ENCODE measurements around the gene SNX30.

DNA sequence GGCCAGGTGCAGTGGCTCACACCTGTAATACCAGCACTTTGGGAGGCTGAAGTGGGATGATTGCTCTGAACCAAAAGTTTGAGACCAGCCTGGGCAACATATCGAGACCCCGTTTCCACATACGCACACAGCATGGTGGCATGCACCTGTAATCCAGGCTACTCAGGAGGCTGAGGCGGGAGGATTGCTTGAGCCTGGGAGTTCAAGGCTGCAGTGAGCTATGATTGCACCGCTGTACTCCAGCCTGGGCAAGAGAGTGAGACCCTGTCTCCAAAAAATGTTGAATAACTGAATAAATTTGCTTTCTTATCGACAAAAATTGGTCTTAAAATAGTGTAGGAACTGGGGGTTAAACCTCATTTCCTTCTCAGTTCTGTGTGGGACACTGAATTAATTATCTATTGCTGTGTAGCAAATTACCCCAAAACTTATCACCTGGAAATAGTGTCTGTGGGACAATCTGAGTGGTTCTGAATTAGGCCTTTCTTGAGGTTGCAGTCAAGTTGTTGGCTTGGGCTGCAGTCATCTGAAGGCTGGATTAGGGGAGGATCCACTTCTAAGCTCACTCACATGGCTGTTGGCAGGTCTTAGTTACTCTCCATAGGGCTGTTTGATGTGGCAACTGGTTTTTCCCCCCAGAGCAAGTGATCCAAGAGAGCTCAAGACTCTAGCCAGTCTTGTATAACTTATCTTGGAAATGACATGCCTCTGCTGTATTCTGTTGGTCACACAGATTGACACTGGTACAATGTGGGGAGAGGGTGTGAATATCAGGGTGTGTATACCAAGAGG lies 2.0 kb downstream of the SNX30 start:
- TF ChIP-seq, protein P1, sequence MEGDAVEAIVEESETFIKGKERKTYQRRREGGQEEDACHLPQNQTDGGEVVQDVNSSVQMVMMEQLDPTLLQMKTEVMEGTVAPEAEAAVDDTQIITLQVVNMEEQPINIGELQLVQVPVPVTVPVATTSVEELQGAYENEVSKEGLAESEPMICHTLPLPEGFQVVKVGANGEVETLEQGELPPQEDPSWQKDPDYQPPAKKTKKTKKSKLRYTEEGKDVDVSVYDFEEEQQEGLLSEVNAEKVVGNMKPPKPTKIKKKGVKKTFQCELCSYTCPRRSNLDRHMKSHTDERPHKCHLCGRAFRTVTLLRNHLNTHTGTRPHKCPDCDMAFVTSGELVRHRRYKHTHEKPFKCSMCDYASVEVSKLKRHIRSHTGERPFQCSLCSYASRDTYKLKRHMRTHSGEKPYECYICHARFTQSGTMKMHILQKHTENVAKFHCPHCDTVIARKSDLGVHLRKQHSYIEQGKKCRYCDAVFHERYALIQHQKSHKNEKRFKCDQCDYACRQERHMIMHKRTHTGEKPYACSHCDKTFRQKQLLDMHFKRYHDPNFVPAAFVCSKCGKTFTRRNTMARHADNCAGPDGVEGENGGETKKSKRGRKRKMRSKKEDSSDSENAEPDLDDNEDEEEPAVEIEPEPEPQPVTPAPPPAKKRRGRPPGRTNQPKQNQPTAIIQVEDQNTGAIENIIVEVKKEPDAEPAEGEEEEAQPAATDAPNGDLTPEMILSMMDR (IDR thresholded peaks at IDR 0.05): no peak
- no peak for TF ChIP-seq POLR2AphosphoS5 (IDR thresholded peaks at IDR 0.05)

All from prostate gland (tissue), 2 donors.